COR-L47 (cell line): ENCODE data around the gene CCDC87.

Source experiments
- DNase-seq: peaks from one replicate; lab custom pipeline; 2025; lab: John Stamatoyannopoulos, UW

The CCDC87 gene

DNA sequence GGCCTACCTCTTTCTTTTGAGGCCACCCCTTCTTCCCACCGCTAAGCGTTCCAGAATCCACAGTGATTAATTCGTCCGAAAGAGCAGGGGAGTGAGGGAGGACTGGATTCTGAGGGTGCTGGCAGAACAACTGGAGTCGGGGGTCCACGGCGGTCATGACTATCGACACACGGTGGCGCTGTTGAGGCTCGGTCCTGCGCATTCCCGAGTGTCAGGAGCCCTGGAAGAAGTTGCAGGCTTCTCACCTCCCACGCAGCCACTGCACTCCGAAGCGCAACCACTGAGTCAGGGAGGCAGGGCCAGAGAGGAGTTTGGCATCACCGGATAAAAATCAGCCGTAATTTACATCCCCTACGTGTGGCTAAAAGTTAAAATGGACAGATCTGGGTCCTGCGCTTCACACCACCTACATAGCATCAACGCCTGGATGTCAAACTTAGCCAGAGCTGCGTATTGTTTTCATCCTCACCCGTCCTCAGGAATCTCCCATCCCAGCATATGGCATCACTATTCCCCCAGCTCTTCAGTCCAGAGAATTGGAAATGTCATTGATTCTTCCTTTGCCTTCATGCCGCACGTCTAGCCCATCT is 13.8 kb downstream of the CCDC87 start:
- peak; percentile 55 for DNase-seq

DNA sequence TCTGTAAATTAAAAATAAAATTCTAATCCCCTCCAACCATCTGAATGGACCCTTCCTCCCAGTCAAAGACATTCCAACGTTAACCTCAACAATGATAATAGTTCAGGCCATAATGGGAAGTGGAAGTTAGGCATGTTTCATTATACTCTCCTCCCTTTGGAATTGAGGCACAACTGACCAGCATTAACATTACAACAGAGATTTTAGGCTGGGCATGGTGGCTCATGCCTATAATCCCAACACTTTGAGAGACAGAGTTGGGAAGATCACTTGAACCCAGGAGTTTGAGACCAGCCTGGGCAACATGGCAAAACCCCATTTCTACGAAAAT is 22.0 kb downstream of the CCDC87 start:
- DNase-seq: no peak

DNA sequence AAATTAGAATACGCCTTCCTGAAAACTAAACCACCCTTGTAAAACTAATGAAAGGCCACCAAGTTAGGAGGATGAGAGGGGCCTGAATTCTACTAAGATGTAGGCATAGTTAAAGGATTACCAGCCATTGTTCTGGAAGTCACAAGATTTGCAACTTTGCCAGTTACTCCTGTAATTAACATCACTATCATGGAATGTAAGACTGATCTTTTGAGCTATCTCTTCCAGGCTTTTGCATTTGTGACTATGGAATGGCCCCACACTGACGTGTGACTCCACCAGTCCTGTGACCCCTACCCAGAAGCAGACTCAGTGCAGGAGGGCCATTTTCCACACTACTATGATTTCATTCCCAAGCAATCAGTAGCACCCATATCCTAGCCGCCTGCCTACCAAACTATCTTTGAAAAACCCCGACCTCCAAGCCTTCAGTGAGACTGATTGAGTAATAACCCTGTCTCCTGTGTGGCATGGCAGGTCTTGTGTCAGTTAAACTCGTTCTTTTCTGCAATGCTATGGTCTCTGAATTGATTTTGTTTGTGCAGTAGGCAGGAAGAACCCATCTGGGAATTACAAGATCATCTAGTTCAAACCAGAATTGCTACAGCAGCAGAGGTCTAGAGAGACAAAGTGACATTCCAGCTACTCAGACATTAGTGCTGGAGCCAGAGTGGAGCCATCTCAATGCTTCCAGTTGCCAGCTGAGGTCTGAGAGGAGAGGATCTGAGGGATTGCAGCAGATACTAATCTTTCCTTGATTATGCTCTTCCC is 22.6 kb downstream of the CCDC87 start:
- DNase-seq: no peak

DNA sequence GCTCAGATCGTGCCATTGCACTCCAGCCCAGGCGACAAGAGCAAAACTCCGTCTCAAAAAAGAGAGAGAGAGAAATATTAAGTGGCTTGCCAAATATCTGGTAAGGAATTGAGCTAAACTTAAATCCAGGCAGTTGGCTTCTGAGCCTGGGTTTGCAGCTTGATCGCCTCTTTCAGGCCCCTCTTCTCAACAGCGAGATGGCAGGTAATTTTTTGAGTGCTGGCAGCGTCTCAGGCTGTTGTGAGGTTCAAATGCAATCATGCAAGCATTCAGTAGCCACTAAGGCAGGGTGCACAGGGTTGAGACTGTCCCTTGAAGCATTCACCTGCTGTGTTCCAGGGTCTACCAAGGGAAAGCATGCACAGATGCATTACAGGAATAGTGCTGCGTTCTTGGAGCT is 23.8 kb downstream of the CCDC87 start:
- DNase-seq: no peak

DNA sequence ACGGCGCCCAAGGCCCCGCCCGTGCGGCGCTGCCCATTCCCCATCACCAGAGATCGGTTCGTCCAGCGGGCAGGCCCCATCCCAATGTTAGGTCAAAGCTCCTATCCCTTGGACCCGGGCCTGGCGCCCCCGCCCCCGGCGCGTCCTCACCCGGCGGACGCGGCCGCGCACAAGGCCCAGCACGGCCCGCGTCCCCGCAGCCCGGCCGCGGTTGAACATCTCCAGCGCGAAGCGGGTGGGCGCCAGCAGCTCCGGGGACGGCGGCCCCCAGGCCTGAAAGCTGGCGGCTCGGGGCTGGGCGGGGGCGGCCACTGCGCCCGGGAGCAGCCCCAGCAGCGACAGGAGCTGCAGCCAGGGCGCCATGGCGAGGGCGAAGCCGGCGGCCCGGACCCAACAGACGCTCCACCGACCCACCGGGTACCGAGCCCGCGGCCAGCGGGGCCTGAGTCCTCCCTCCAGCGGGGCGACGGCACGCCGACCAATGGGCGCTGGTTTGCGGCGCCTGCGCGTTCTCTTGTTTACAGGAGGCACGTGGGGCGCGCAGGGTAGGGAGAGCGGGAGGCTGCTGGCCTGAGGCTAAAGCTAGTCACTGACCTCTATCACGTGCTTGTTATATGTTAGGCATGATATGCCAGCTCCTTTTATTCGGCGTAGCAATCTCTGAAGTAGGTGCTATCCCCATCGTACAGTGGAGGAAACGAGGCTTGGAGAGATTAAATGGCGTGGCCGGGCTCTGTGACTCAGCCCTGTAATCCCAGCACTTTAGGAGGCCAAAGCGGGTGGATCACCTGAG is 24.5 kb downstream of the CCDC87 start, which contains the start of gene CTSF:
CTSF (minus strand) TSS at position 483 of the 793 bp plus-strand sequence; CDS start at position 363, 120 bp downstream.
- peak; percentile 71 for DNase-seq

DNA sequence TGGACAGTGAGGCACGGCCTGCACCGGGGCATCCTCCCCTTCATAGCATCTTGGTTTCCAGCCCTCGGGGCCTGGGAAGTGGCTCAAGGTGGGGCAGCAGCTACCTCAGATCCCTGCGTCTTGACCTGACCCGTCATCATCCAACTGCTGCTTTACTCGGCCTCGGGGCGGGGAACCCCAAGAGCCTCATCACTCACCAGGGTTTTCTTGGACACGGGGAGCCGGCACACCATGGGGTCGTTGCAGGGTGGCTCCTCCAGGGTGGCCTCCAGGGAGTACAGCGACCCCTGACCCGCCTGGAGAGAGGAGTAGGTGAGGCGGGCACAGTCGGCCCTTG is 25.1 kb downstream of the CCDC87 start:
- no peak for DNase-seq

DNA sequence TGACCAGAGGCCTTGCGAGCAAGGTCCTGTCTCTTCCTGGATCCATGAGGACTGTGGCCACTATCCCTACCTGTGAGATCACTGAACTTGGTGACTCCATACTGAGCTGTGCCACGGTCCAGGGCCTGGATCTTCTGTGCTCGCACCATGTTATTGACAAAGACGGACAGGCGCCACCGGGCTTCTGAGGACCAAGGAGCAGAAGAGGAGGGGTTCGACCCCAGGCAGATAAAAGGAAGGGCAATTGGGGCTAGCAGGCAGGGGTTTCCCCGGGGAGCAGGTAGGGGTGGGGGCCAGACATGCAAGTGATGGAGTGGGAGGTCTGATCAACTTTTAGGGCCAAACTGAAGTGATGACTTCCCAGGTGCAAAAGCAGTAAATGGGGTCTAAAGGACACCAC is 26.6 kb downstream of the CCDC87 start:
- no peak for DNase-seq

DNA sequence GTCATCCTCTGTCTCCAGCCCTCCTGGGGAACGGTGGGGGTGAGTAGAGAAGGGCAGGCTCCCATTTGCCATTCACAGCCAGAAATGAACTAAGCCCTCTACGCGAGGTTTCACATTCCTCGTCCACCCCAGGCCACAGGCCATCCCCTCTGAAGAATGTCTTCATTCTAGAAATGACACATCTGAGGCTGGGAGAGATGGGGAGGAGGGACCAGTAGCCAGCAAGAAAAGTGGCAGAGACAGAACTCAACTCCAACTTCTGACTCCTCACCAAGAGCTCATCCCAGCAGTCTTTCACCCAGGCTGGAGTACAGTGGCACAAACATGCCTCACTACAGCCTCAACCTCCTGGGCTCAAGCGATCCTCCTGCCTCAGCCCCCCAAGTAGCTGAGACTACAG is 27.9 kb downstream of the CCDC87 start:
- no peak for DNase-seq

DNA sequence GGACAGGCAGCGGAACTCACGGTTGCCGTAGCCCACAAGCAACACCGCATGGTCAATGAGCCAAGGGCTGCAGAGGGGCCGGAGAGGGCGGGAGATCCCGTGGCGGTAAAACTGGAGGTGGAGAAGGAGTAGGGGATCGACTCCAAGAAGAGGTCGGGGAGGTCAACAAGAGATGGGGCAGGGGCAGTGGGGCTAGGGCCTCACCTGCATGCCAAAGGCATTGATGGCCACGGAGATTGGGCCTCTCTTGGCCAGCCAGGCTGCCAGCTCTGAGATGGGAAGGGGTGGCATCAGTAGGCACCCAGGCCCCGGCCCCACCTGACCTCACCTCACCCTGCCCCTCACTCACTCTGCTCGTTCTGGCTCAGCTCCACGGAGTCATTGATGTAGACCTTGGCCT is 28.3 kb downstream of the CCDC87 start:
- no peak for DNase-seq

DNA sequence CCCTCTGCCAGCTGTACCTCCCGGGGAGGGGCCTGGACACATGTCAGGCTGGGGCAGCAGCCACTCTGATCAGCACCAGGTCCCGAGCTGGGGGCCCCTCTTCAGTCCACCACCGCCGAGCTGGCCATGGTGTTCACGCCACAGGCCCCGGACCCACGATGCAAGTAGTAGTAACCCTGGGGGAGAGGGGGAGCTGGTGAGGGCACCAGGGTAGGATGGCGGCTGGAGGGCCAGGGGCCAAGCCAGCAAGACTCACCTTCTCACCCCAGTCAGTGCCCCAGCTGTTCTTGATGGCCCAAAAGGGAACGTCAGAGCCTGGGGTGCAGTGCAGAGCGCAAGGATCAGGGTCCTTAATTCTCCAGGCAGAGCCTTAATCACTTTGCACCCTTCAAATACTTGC is 29.0 kb downstream of the CCDC87 start:
- no peak for DNase-seq

DNA sequence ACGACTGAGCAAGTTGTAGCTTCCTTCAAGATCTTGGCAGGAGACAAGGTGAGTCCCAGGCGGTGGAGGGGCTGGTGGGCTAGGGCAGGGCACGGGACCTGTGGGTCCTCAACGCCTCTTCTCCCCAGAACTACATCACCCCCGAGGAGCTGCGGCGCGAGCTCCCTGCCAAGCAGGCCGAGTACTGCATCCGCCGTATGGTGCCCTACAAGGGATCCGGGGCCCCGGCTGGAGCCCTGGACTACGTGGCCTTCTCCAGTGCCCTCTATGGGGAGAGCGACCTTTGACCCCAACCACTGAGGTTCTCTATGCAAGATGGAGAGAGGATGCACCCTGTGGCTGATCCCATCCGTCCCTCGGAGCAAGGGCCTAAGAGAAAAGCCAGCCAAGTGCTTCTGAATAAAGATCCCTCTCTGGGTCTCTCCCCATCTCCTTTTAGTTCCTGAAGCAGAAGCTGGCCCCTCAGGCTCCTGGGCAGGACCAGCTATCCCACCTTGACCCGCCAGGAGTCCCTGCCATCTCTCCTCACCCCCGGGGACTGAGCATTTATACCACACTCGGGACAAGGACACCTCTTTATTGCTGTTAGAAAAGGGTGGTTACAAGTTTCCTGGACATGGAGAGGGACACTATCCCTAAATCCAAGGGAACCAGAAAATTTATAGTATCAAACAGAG is 29.8 kb downstream of the CCDC87 start:
- DNase-seq: no peak

DNA sequence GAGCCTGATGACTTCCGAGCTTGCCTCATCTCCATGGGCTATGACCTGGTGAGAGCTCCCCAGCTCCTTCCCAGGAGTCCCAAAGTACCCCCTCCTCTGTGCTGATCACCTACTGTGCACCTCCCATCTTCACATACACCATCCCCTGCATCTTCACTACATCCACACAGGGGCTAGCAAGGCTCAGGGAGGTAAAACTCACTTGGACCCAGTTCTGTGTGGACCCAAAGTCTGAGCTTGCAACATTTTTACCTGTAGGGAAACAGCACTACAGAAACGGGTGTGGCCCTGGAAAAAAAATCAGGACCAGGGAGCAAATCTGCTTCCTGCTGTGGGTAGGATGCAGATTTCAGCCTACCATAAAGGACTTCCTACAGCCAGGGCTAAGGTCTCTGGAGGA is 30.6 kb downstream of the CCDC87 start:
- no peak for DNase-seq

DNA sequence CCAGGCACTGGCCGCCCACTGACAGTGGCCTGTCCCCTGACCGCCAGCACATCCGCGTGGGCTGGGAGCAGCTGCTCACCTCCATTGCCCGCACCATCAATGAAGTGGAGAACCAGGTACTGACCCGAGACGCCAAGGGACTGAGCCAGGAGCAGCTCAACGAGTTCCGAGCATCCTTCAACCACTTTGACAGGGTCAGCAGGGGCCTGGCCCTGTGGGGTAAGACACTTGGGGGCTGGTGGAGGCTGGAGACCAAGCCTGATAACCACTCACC is 31.0 kb downstream of the CCDC87 start:
- DNase-seq: no peak

DNA sequence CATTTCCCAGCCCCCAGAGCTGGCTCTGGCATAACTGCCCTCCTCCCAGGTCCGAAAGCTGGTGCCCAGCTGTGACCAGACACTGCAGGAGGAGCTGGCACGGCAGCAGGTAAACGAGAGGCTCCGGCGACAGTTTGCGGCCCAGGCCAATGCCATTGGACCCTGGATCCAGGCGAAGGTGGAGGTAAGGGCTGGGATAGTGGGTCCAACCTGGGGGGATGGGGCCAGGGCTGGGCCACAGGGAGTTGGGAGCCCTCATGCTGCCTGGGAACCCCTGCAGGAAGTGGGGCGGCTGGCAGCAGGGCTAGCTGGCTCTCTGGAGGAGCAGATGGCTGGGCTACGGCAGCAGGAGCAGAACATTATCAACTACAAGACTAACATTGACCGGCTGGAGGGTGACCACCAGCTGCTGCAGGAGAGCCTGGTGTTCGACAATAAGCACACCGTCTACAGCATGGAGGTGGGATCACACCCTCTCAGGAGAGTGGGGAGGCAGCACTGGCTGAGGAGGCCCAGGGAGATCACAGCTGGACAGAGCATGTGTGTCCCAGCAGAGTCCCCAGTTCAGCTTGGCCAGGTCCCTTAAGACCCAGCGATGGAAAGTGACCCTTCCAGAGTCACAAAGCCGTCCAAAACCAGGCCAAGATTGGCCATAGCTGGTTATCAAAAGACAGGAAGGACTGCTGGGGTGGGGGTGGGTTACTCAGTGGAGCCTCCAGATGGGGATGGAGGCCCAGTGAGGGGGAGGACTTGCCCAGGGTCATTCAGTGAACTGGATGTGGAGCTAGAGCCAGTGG is 31.5 kb downstream of the CCDC87 start:
- no peak for DNase-seq

DNA sequence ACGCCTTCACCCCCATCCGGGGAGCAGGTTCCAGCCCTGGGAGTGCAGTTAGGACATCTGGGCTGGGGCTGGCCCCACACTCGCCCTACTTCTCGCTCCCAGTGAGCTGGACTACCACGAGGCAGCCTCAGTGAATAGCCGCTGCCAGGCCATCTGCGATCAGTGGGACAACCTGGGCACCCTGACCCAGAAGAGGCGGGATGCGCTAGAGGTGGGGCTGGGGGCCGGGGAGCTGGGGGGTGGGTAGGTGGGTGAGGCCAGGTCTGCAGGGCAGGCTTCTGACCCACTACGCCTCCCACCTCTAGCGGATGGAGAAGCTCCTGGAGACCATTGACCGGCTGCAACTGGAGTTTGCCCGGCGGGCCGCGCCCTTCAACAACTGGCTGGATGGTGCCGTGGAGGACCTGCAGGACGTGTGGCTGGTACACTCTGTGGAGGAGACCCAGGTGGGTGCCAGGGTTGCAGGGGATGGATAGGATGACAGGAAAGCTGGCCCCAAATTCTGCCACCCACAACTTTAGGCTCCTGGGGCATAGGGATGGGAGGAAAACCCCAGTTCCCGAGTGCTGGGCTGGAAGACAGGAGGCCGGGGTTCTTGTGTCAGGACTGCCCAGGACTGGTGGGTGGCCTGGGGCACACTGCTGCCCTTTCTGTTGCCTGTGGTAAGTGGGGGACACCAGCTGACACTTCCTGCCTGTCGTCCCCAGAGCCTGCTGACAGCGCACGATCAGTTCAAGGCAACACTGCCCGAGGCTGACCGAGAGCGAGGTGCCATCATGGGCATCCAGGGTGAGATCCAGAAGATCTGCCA is 32.8 kb downstream of the CCDC87 start:
- DNase-seq: no peak

DNA sequence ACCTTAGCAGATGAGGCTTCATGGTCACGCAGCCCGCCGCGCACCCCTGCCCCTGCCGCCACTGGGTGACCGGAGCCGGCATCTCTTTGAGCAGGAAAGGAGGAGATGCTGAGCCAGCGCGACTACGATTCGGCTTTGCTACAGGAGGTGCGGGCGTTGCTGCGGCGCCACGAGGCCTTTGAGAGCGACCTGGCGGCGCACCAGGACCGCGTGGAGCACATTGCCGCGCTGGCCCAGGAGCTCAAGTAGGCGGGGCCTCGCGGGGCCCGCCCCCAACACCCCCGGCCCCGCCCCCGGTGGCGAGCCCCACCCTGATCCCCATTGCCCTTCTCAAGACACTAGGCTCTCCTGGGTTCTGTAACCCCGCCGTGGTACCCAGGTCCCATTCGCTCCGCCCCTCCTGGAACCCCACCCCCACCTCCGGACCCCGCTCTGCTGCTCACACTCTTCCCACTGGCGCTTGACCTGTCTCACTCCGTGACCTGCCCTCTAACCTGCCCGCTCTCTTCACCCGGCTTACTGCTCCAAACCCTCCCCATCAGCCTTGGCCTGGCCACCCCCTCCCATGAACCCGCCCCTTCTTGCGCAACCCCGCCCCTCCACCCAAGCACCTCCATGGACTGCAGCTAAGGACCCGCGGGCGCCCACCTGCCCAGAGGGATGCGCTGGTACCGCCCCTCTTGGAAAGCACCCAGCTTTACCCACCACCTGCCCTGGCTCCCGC is 33.6 kb downstream of the CCDC87 start:
- DNase-seq: no peak

DNA sequence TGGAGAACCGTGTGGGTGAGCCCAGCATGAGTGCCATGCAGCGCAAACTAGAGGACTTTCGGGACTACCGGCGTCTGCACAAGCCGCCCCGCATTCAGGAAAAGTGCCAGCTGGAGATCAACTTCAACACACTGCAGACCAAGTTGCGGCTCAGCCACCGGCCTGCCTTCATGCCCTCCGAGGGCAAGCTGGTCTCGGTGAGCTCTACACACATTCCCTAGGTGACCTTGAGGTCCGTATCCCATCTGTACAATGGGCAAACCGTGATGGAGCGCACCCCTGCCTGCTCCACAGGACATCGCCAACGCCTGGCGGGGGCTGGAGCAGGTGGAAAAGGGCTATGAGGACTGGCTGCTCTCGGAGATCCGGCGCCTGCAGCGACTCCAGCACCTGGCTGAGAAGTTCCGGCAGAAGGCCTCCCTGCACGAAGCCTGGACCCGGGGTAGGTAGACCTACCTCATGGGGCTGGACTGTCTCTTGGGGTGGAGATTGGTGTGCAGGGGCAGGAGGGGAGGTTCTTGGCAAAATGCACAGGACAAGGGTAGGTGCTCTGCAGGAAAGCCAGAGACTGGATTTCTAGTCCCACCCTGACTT is 35.0 kb downstream of the CCDC87 start:
- no peak for DNase-seq

DNA sequence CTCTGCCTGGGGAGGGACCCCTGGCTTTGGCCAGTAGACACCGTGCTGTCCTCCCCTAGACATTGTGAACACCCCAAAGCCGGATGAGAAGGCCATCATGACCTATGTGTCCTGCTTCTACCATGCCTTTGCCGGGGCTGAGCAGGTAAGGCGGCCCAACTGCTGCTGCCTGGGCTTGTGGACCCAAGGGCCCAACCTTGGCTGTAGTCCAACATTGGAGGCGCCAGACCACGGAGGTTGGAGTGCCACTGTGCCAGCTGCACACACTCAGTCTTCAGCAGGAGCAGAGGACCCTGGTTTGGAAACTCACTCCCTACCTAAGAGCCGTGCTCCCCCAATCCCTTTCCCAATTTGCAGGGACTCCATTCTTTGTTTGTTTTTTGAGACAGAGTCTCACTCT is 36.8 kb downstream of the CCDC87 start:
- no peak for DNase-seq

DNA sequence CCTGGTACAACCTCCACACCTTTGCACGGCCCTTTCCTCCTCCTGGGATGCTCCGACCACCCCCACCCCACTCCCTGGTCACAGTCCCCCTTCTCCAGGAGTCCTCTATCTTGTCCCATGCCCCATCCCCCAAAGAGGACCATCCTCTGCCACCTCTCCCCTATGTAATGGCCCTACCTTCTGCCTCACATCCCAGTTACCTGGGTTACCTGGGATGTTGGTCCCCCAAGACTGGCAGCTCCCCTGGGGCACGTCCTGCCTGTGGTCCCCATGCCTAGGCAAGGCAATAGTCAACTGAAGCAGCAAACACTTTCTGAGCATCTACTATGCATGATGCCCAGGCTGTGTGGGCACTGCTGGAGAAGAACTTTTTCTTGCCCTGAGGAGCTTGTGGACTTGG is 37.4 kb downstream of the CCDC87 start:
- no peak for DNase-seq

DNA sequence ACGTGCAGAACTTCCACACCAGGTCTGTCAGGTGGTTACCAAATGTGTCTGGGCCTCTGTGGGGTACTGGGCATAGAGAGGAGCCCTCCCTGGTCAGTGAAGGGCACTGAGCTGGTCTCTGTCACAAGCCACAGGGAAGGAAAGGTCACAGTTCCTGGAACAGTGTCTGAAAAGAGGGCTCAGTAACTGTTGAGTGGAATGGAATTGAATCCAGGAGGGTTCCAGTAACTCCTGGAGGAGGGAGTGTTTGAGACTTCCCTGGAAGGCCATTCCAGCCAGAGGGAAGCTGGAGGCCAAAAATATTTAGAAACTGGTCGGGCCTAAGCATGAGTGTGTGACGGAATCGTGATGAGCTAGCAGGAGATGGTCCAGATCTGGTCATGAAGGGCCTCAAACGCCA is 38.3 kb downstream of the CCDC87 start:
- no peak for DNase-seq
